RWPE1 (cell line): ENCODE results near the gene ATG2B.

Experiments
- CTCF ChIA-PET: fragments of 350-600 bp; sonication (Branson Sonifier 250); formaldehyde crosslinking; extraction: SDS; loops from one replicate; lab custom pipeline; 2021; lab: Yijun Ruan, JAX
- POLR2A ChIA-PET: fragments of 400-600 bp; formaldehyde crosslinking; extraction: SDS; loops from one replicate; lab custom pipeline; 2020; ENCODE audit warnings: antibody characterized with exemption; ENCODE audit not compliant: low non-redundant PET; lab: Yijun Ruan, JAX
- DNase-seq: peaks from one replicate; pipeline ENCODE4 v3.0.0; 2012; ENCODE audit warnings: low spot score
- H3K27ac ChIP-seq: fragments of 450-650 bp; 2 replicates; pipeline ENCODE4 v1.5.1; 2017
- TF ChIP-seq, protein P1 (sequence below): fragments of 450-650 bp; conservative IDR thresholded peaks from 2 replicates; pipeline ENCODE4 v1.5.1; 2017; ENCODE audit warnings: low read depth, mild to moderate bottlenecking

ATG2B gene

DNA sequence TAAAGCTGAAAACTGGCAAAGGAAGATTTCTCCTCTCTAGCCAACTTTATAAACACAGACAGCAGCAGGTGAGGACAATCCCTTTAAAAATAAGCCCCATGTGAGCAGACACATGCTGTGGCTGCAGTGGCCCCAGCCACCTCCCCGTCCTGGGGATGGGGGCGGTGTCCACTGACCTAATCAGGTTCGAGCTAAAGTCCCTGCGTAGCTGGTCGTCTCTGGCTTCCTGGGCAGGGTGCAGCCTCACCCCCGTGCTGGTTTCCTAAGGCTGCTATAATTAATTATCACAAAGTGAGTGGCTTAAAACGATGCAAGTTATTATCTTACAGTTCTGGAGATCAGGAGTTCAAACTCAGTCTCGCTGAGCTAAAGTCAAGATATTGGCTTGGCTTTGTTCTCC is 106.1 kb downstream of the ATG2B start:
- POLR2A ChIA-PET = interaction anchor here (0.8 kb wide), 1 partner anchor 11 kb away, joined by 3 read pairs; no protein-coding TSS in a partner anchor

GRCh38 chr14:96256407-96256806 is 106.7 kb downstream of the ATG2B start:
- peak; percentile 57 for DNase-seq
- CTCF ChIA-PET = interaction anchor here (0.6 to 1.4 kb wide), 3 partner anchors 9 to 19 kb away, joined by 3 to 10 read pairs (median 5); no protein-coding TSS in a partner anchor
- POLR2A ChIA-PET = no interaction called here
- TF ChIP-seq, protein P1, sequence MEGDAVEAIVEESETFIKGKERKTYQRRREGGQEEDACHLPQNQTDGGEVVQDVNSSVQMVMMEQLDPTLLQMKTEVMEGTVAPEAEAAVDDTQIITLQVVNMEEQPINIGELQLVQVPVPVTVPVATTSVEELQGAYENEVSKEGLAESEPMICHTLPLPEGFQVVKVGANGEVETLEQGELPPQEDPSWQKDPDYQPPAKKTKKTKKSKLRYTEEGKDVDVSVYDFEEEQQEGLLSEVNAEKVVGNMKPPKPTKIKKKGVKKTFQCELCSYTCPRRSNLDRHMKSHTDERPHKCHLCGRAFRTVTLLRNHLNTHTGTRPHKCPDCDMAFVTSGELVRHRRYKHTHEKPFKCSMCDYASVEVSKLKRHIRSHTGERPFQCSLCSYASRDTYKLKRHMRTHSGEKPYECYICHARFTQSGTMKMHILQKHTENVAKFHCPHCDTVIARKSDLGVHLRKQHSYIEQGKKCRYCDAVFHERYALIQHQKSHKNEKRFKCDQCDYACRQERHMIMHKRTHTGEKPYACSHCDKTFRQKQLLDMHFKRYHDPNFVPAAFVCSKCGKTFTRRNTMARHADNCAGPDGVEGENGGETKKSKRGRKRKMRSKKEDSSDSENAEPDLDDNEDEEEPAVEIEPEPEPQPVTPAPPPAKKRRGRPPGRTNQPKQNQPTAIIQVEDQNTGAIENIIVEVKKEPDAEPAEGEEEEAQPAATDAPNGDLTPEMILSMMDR = no peak
- no peak overlapping the region; the same call in 1 of the 2 replicates for H3K27ac ChIP-seq

More for the DNA sequence above, 106.1 kb downstream of the ATG2B start:
- no peak for DNase-seq
- peak overlapping the region; percentile 84 for H3K27ac ChIP-seq
- TF ChIP-seq, protein P1 = no peak
- CTCF ChIA-PET = interaction anchor here (0.5 to 0.7 kb wide), 2 partner anchors 121 to 209 kb away, joined by 4 to 6 read pairs; no protein-coding TSS in a partner anchor

GRCh38 chr14:96255501-96256366 is 107.4 kb downstream of the ATG2B start, which contains the start of gene BDKRB1:
Gene BDKRB1, plus strand, starts transcription at chr14:96256210. Its CDS starts 7,473 bp downstream, at chr14:96263683.
- CTCF ChIA-PET = interaction anchor here (0.6 to 1.4 kb wide), 3 partner anchors 10 to 20 kb away, joined by 3 to 10 read pairs (median 5); no protein-coding TSS in a partner anchor

DNA sequence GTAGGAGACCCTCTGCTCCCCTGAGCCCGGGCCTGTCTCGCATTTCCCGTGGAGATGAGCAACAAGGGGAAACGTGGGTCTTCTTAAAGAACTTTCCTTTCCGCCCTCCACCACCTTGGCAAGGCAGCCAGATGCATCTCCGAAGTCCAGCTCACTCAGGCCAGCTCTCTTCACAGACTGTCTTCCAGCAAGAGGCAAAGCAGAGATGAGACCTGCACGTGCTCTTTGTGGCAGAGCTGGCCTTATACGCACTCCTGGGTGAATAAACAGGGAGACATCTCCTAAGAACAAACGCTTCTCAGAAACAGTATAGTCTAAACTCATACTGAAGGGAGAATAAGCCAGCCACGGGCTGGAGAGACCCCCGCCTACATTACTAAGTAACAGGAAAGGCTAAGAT is 108.5 kb downstream of the ATG2B start:
- TF ChIP-seq, protein P1 = no peak
- ChIA-PET POLR2A (no interaction called here), CTCF (no interaction called here)
- H3K27ac ChIP-seq = peak overlapping the region; percentile 96
- no peak for DNase-seq

More at GRCh38 chr14:96255501-96256366, 107.4 kb downstream of the ATG2B start, which contains the start of gene BDKRB1:
- DNase-seq = peak; percentile 67
- TF ChIP-seq, protein P1 = no peak
- POLR2A ChIA-PET = no interaction called here
- H3K27ac ChIP-seq = peak within 1 kb of the TSS; percentile 96

- POLR2A ChIA-PET = no interaction called here
- H3K27ac ChIP-seq = peak overlapping the region; percentile 96
- peak; percentile 69 for DNase-seq
- TF ChIP-seq, protein P1 = no peak
- CTCF ChIA-PET = interaction anchor here (1.0 to 1.3 kb wide), 2 partner anchors 22 to 23 kb away, joined by 3 to 4 read pairs; no protein-coding TSS in a partner anchor
These were observed 110.1 kb downstream of the ATG2B start for GRCh38 chr14:96252999-96253539.
